Measurements from ENCODE around the gene PODN.

GRCh38 chr1:53066488-53066887, 4.5 kb downstream of the PODN start:
- no peak for TF ChIP-seq POLR2A (IDR thresholded peaks at IDR 0.05)
- no peak for TF ChIP-seq CTCF (IDR thresholded peaks at IDR 0.05)
